IMR-90 (cell line): ENCODE data around the gene TIMM44. TPM values are rescaled to one million over a fixed set of nuclear protein-coding genes. Genes with fewer than 3 reads are reported as not detected.

Experiments
- ATAC-seq: fragments of 200-7000 bp; cut with Tn5 transposase; 2 replicates; pipeline ENCODE4 v1.9.1; 2020; ENCODE audit warnings: low read depth, mild to moderate bottlenecking, moderate library complexity
- BruUV-seq: library from RNA; stranded (reverse); fragments of 400-500 nt; replicated peaks from 2 replicates; lab custom pipeline; 2021; lab: Mats Ljungman, UMichigan
- CTCF ChIA-PET: fragments of 300-600 bp; formaldehyde crosslinking; extraction: SDS; loops from one replicate; lab custom pipeline; 2021; ENCODE audit warnings: antibody characterized with exemption; lab: Yijun Ruan, JAX
- POLR2A ChIA-PET: fragments of 300-600 bp; sonication (Branson Sonifier 250); formaldehyde crosslinking; loops from one replicate; lab custom pipeline; 2022; ENCODE audit warnings: antibody characterized with exemption; ENCODE audit not compliant: unreplicated experiment; lab: Charles Lee
- DNase-seq: peaks from one replicate; pipeline ENCODE4 v3.0.0; 2013
- H2AFZ ChIP-seq: replicated peaks from 2 replicates; pipeline ENCODE3; 2013; ENCODE audit warnings: low read length, mild to moderate bottlenecking; ENCODE audit not compliant: poor library complexity
- H2AK5ac ChIP-seq: 2 replicates; pipeline ENCODE4 v1.6.1; 2013; ENCODE audit warnings: low read depth, low read length, inconsistent platforms
- H2AK9ac ChIP-seq: replicated peaks from 2 replicates; pipeline ENCODE3; 2013; ENCODE audit warnings: mild to moderate bottlenecking, low read depth, low read length, moderate library complexity; ENCODE audit not compliant: poor library complexity
- H2BK120ac ChIP-seq: 2 replicates; pipeline ENCODE4 v1.6.1; 2013; ENCODE audit warnings: low read depth, low read length, inconsistent platforms
- H2BK15ac ChIP-seq: 3 replicates; pipeline ENCODE4 v1.6.1; 2013; ENCODE audit warnings: low read depth, low read length, inconsistent platforms
- H2BK20ac ChIP-seq: 2 replicates; pipeline ENCODE4 v1.6.1; 2013; ENCODE audit warnings: low read depth, mild to moderate bottlenecking, inconsistent platforms, low read length, moderate library complexity
- H2BK5ac ChIP-seq: 2 replicates; pipeline ENCODE4 v1.6.1; 2013; ENCODE audit warnings: mild to moderate bottlenecking, low read depth, low read length, inconsistent platforms; ENCODE audit not compliant: poor library complexity, severe bottlenecking
- H3K14ac ChIP-seq: replicated peaks from 2 replicates; pipeline ENCODE4 v1.6.1; 2013; ENCODE audit warnings: low read depth, low read length, inconsistent platforms
- H3K18ac ChIP-seq: 2 replicates; pipeline ENCODE4 v1.6.1; 2013; ENCODE audit warnings: low read depth, low read length, control low read depth
- H3K23ac ChIP-seq: 2 replicates; pipeline ENCODE4 v1.6.1; 2013; ENCODE audit warnings: low read depth, low read length, inconsistent platforms
- H3K27ac ChIP-seq: 2 replicates; pipeline ENCODE4 v1.5.1; 2013; ENCODE audit warnings: mild to moderate bottlenecking, control low read depth, low read length; ENCODE audit not compliant: insufficient read depth
- H3K27me3 ChIP-seq: 2 replicates; pipeline ENCODE4 v1.6.1; 2013; ENCODE audit warnings: low read length; ENCODE audit not compliant: control insufficient read depth, insufficient read depth
- H3K36me3 ChIP-seq: 2 replicates; pipeline ENCODE4 v1.6.1; 2013; ENCODE audit warnings: low read length, mixed read lengths; ENCODE audit not compliant: control insufficient read depth, insufficient read depth
- H3K4ac ChIP-seq: 2 replicates; pipeline ENCODE4 v1.6.1; 2013; ENCODE audit warnings: low read depth, low read length, inconsistent platforms
- H3K4me1 ChIP-seq: 2 replicates; pipeline ENCODE4 v1.6.1; 2013; ENCODE audit warnings: low read length, mixed read lengths; ENCODE audit not compliant: control insufficient read depth, insufficient read depth
- H3K4me2 ChIP-seq: 2 replicates; pipeline ENCODE4 v1.6.1; 2013; ENCODE audit warnings: low read depth, mild to moderate bottlenecking, control low read depth, low read length, moderate library complexity
- H3K4me3 ChIP-seq: 2 replicates; pipeline ENCODE4 v1.5.1; 2013; ENCODE audit warnings: low read depth, mild to moderate bottlenecking, control low read depth, low read length, moderate library complexity; ENCODE audit not compliant: insufficient read depth
- H3K56ac ChIP-seq: 2 replicates; pipeline ENCODE4 v1.6.1; 2013; ENCODE audit warnings: low read length, inconsistent platforms; ENCODE audit not compliant: insufficient read depth; ENCODE audit errors: extremely low read depth
- H3K79me1 ChIP-seq, 2 experiments: 2 replicates each; pipeline ENCODE4 v1.6.1; 2013; ENCODE audit warnings: low read length in 2 of 2, inconsistent platforms in 1 of 2, low read depth in 1 of 2
- H3K9ac ChIP-seq: 2 replicates; pipeline ENCODE4 v1.6.1; 2013; ENCODE audit warnings: low read depth, low read length, control low read depth
- H3K9me1 ChIP-seq: 2 replicates; pipeline ENCODE4 v1.6.1; 2013; ENCODE audit warnings: low read length, inconsistent platforms; ENCODE audit not compliant: insufficient read depth
- H3K9me3 ChIP-seq: 2 replicates; pipeline ENCODE4 v1.6.1; 2013; ENCODE audit warnings: low read length; ENCODE audit not compliant: control insufficient read depth, insufficient read depth
- H4K20me1 ChIP-seq: 2 replicates; pipeline ENCODE4 v1.6.1; 2013; ENCODE audit warnings: low read length, inconsistent platforms; ENCODE audit not compliant: insufficient read depth
- H4K5ac ChIP-seq: 2 replicates; pipeline ENCODE4 v1.6.1; 2013; ENCODE audit warnings: mild to moderate bottlenecking, low read depth, low read length, control low read depth
- H4K8ac ChIP-seq, 2 experiments: 2 replicates each; pipeline ENCODE4 v1.6.1; 2013; ENCODE audit warnings: low read depth in 2 of 2, low read length in 2 of 2, control low read depth in 1 of 2, inconsistent platforms in 1 of 2
- H4K91ac ChIP-seq: 2 replicates; pipeline ENCODE4 v1.6.1; 2013; ENCODE audit warnings: low read depth, low read length, inconsistent platforms; ENCODE audit not compliant: insufficient read depth
- BHLHE40 ChIP-seq: fragments of 150-350 bp; IDR thresholded peaks from 2 replicates; pipeline ENCODE4 v1.6.1; 2016; ENCODE audit warnings: mild to moderate bottlenecking, low read depth, low read length
- CEBPB ChIP-seq: IDR thresholded peaks from 2 replicates; pipeline ENCODE4 v1.6.1; 2012; ENCODE audit warnings: low read depth, low read length, improper control_type of control experiment
- CHD1 ChIP-seq: IDR thresholded peaks from 2 replicates; pipeline ENCODE4 v1.6.1; 2012; ENCODE audit warnings: low read depth, low read length, improper control_type of control experiment
- FOS ChIP-seq: fragments of 150-350 bp; IDR thresholded peaks from 2 replicates; pipeline ENCODE4 v1.6.1; 2016; ENCODE audit warnings: low read depth, low read length
- MAFK ChIP-seq: IDR thresholded peaks from 2 replicates; pipeline ENCODE4 v1.6.1; 2012; ENCODE audit warnings: low read depth, low read length, improper control_type of control experiment
- MAZ ChIP-seq: IDR thresholded peaks from 2 replicates; pipeline ENCODE4 v1.6.1; 2012; ENCODE audit warnings: low read depth, mild to moderate bottlenecking, low read length, improper control_type of control experiment, moderate library complexity, borderline replicate concordance
- MXI1 ChIP-seq: IDR thresholded peaks from 2 replicates; pipeline ENCODE4 v1.6.1; 2012; ENCODE audit warnings: low read depth, mild to moderate bottlenecking, low read length, moderate library complexity, borderline replicate concordance
- NFE2L2 ChIP-seq: fragments of 150-350 bp; IDR thresholded peaks from 2 replicates; pipeline ENCODE4 v1.6.1; 2016; ENCODE audit warnings: low read depth, mild to moderate bottlenecking, low read length
- POLR2A ChIP-seq: IDR thresholded peaks from 2 replicates; pipeline ENCODE4 v1.6.1; 2012; ENCODE audit warnings: mild to moderate bottlenecking, low read depth, low read length
- RAD21 ChIP-seq: IDR thresholded peaks from 2 replicates; pipeline ENCODE4 v1.6.1; 2012; ENCODE audit warnings: low read length, improper control_type of control experiment
- RCOR1 ChIP-seq: IDR thresholded peaks from 2 replicates; pipeline ENCODE4 v1.6.1; 2012; ENCODE audit warnings: mild to moderate bottlenecking, low read length, improper control_type of control experiment; ENCODE audit not compliant: insufficient replicate concordance
- RFX5 ChIP-seq: IDR thresholded peaks from 2 replicates; pipeline ENCODE4 v1.8.0; 2012; ENCODE audit warnings: low read depth, mild to moderate bottlenecking, low read length, moderate library complexity
- SMC3 ChIP-seq: fragments of 150-350 bp; IDR thresholded peaks from 2 replicates; pipeline ENCODE4 v1.6.1; 2016; ENCODE audit warnings: low read depth, mild to moderate bottlenecking, antibody characterized with exemption, low read length, moderate library complexity
- WGBS, 2 experiments: methylation state at CpG; one replicate each; pipeline versions ENCODE4 v1.1.5 to v1.1.7; 2013; ENCODE audit warnings: missing lambda C conversion rate in 2 of 2; ENCODE audit not compliant: insufficient read length in 1 of 2; ENCODE audit errors: extremely low coverage in 2 of 2; 5-methylcytosine and 5-hydroxymethylcytosine counted together
- dilution Hi-C: fragments of 300-500 bp; cut with HindIII; formaldehyde crosslinking; loops from one replicate; pipeline ENCODE4 v1.14.3; 2018; ENCODE audit warnings: low sequenced_read_pairs; ENCODE audit not compliant: unreplicated experiment
- in situ Hi-C: fragments of 300-500 bp; cut with MboI; formaldehyde crosslinking; loops from 3 replicates; pipeline ENCODE4 v1.14.3; 2019; ENCODE audit warnings: low sequenced_read_pairs, inconsistent platforms, mixed read lengths
- intact Hi-C: fragments of 100-400 bp; cut with micrococcal nuclease; formaldehyde crosslinking; loops from 2 replicates; pipeline ENCODE4 v1.10.0; 2022
- polyA plus RNA-seq, 3 experiments: library from polyadenylated mRNA; depleted of rRNA; stranded (reverse); fragments of >200 nt; gene quantifications; 2 replicates each; pipeline ENCODE4 v1.2.3, GENCODE V29; 2012; ENCODE audit warnings: low replicate concordance in 1 of 3
- total RNA-seq: library from RNA; depleted of rRNA; stranded (reverse); fragments of >200 nt; gene quantifications from 2 replicates; pipeline ENCODE4 v1.2.3, GENCODE V29; 2012
- TF ChIP-seq, protein P1 (sequence below): fragments of 150-350 bp; IDR thresholded peaks from 2 replicates; pipeline ENCODE4 v1.6.1; 2017; ENCODE audit warnings: mild to moderate bottlenecking, antibody characterized with exemption, low read length, low read depth
- TF ChIP-seq, protein P2 (sequence below): conservative IDR thresholded peaks from 2 replicates; pipeline ENCODE4 v1.5.1; 2012; ENCODE audit warnings: mild to moderate bottlenecking, low read depth, low read length, improper control_type of control experiment

TIMM44 gene
- total and polyA plus RNA-seq, 2 of the 4 experiments (the other 2 are of a cell fraction), result 37.6 to 52.3 TPM

- CTCF ChIA-PET, result no interaction called here
Observed at GRCh38 chr19:7907122-7907521, 36.3 kb downstream of the TIMM44 start.

More at GRCh38 chr19:7907122-7907521, 36.3 kb downstream of the TIMM44 start:
- Histone ChIP-seq H3K56ac (no peak overlapping the region), H2BK20ac (no peak overlapping the region), H3K14ac (no peak overlapping the region), H3K9me3 (no peaks in the 10 kb centered on the region), H2AK9ac (no peak overlapping the region), H4K91ac (no peak overlapping the region), H2AK5ac (no peak overlapping the region), H3K27me3 (no peaks in the 10 kb centered on the region), H4K20me1 (peaks cover 50% of the 10 kb centered on the region), H3K27ac (no peak overlapping the region), H3K18ac (no peak overlapping the region), H2AFZ (no peak overlapping the region), H2BK15ac (no peak overlapping the region), H3K23ac (no peak overlapping the region), H2BK5ac (no peak overlapping the region), H3K9me1 (peaks cover 8% of the 10 kb centered on the region), H3K36me3 (peaks cover 28% of the 10 kb centered on the region), H3K9ac (no peak overlapping the region), H2BK120ac (no peak overlapping the region), H3K4me1 (peaks cover 10% of the 10 kb centered on the region), H3K4ac (no peak overlapping the region), H3K79me1 (peaks cover 14 to 49% of the 10 kb centered on the region in 2 experiments; a peak in 3 of 4 replicates), H4K8ac (no peak overlapping the region), H3K4me3 (no peak overlapping the region), H3K4me2 (no peak overlapping the region), H4K5ac (no peak overlapping the region)
- TF ChIP-seq RAD21 (no peak), MAZ (no peak), RCOR1 (no peak), RFX5 (no peak), FOS (no peak), POLR2A (no peak), SMC3 (no peak), MXI1 (no peak), BHLHE40 (no peak), NFE2L2 (no peak), CHD1 (no peak), MAFK (no peak), CEBPB (no peak)
- TF ChIP-seq, protein P1, sequence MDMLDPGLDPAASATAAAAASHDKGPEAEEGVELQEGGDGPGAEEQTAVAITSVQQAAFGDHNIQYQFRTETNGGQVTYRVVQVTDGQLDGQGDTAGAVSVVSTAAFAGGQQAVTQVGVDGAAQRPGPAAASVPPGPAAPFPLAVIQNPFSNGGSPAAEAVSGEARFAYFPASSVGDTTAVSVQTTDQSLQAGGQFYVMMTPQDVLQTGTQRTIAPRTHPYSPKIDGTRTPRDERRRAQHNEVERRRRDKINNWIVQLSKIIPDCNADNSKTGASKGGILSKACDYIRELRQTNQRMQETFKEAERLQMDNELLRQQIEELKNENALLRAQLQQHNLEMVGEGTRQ, result no peak
- TF ChIP-seq, protein P2, sequence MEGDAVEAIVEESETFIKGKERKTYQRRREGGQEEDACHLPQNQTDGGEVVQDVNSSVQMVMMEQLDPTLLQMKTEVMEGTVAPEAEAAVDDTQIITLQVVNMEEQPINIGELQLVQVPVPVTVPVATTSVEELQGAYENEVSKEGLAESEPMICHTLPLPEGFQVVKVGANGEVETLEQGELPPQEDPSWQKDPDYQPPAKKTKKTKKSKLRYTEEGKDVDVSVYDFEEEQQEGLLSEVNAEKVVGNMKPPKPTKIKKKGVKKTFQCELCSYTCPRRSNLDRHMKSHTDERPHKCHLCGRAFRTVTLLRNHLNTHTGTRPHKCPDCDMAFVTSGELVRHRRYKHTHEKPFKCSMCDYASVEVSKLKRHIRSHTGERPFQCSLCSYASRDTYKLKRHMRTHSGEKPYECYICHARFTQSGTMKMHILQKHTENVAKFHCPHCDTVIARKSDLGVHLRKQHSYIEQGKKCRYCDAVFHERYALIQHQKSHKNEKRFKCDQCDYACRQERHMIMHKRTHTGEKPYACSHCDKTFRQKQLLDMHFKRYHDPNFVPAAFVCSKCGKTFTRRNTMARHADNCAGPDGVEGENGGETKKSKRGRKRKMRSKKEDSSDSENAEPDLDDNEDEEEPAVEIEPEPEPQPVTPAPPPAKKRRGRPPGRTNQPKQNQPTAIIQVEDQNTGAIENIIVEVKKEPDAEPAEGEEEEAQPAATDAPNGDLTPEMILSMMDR, result no peak
- POLR2A ChIA-PET, result no interaction called here
- no peak for DNase-seq
- dilution Hi-C loops, result no loop called here
- intact Hi-C loops, result no loop called here
- BruUV-seq, result no TSS peak
- in situ Hi-C loops, result no loop called here
- WGBS, 2 experiments, result 96% methylated on average over 18 of the region's 19 CpGs; no CpG with 5 or more reads in 1 of the 2 experiments
- ATAC-seq, result no peak
